AG04450 (cell line): ENCODE measurements around the gene DNAH6. TPM values are rescaled to one million over a fixed set of nuclear protein-coding genes. Genes with fewer than 3 reads are reported as not detected.

Experiments used
- CTCF ChIA-PET: fragments of 300-600, 350-600 bp; formaldehyde crosslinking; extraction: SDS; loops from one replicate; lab custom pipeline; 2022; ENCODE audit warnings: antibody characterized with exemption, inconsistent platforms; lab: Charles Lee
- POLR2A ChIA-PET: fragments of 350-600 bp; formaldehyde crosslinking; extraction: SDS; loops from one replicate; lab custom pipeline; 2021; ENCODE audit warnings: antibody characterized with exemption, inconsistent platforms; lab: Yijun Ruan, JAX
- DNase-seq: peaks from one replicate; pipeline ENCODE4 v3.0.0-alpha.2; 2011; ENCODE audit warnings: low read depth, low spot score
- H3K27ac ChIP-seq: one replicate; pipeline ENCODE4 v1.5.1; 2012; ENCODE audit warnings: low read depth, low read length, control low read depth
- H3K27me3 ChIP-seq: one replicate; pipeline ENCODE4 v1.6.0; 2012; ENCODE audit warnings: low read length; ENCODE audit not compliant: control insufficient read depth, insufficient read depth
- H3K4me3 ChIP-seq: 2 replicates; pipeline ENCODE4 v1.5.1; 2011; ENCODE audit warnings: mild to moderate bottlenecking, low read depth, low read length, control low read depth
- H3K9me3 ChIP-seq: 2 replicates; pipeline ENCODE4 v1.5.1; 2012; ENCODE audit warnings: low read length; ENCODE audit not compliant: control insufficient read depth, insufficient read depth
- polyA plus RNA-seq: library from polyadenylated mRNA; depleted of rRNA; stranded (reverse); fragments of >200 nt; gene quantifications from 2 replicates; pipeline ENCODE4 v1.2.3, GENCODE V29; 2011
- TF ChIP-seq, protein P1 (sequence below): IDR thresholded peaks from 2 replicates; pipeline ENCODE4 v1.5.1; 2011; ENCODE audit warnings: low read depth, low read length, control low read depth, inconsistent platforms

Gene DNAH6
- polyA plus RNA-seq, 1 experiment = 0.02 TPM

DNA sequence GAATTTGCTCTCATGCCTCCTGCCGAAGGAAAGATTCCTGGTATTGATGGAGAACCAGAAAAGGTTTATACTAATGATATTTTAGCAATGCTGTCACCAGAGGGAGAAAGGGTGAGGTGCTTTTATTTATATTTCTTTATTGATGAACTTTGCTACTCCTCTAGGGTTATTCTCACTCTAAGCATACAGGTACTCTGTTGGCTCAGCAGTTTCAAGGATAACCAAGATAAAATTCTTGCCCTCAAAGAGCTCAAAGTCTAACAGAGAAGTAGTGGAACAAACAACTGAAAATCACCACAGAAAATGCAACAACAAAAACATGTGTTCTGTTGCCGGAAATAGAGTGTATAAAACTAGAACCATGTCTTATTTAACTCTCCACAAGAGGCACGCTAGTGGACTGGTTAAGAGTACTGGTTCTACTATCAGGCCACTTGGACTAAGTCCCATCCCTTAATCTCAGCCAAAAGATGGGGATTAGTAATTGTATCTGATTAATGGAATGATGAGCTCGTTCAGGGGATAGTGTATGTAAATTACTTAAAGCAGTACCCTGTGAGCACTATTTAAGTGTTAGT lies 103.6 kb downstream of the DNAH6 start:
- TF ChIP-seq, protein P1, sequence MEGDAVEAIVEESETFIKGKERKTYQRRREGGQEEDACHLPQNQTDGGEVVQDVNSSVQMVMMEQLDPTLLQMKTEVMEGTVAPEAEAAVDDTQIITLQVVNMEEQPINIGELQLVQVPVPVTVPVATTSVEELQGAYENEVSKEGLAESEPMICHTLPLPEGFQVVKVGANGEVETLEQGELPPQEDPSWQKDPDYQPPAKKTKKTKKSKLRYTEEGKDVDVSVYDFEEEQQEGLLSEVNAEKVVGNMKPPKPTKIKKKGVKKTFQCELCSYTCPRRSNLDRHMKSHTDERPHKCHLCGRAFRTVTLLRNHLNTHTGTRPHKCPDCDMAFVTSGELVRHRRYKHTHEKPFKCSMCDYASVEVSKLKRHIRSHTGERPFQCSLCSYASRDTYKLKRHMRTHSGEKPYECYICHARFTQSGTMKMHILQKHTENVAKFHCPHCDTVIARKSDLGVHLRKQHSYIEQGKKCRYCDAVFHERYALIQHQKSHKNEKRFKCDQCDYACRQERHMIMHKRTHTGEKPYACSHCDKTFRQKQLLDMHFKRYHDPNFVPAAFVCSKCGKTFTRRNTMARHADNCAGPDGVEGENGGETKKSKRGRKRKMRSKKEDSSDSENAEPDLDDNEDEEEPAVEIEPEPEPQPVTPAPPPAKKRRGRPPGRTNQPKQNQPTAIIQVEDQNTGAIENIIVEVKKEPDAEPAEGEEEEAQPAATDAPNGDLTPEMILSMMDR = no peak
- ChIA-PET POLR2A (no interaction called here), CTCF (no interaction called here)
- Histone ChIP-seq H3K27ac (no peak overlapping the region), H3K27me3 (no peaks in the 10 kb centered on the region), H3K4me3 (no peak overlapping the region), H3K9me3 (no peaks in the 10 kb centered on the region)
- no peak for DNase-seq

DNA sequence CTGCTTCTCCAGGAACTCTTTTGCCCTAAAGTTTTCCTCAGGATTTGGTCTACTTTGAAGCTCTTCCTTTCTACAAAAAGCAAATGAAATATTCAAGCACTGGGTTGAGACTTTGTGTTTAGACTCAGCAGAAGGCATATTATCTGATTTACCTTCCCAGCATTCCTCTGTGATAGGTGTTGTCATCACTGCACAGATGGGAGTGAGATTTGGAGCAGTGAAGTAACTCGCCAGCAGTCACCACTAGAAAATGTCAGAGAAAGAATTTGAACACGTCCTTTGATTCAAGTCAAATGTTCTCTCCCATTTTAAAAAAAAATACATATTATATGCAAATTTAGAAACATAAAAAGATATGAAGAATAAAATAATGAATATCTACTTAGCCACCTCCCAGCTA lies 112.2 kb downstream of the DNAH6 start:
- no peaks in the 10 kb centered on the region for H3K27me3 ChIP-seq
- ChIA-PET CTCF (interaction anchor here (1.2 kb wide), 1 partner anchor 229 kb away, joined by 4 read pairs; no protein-coding TSS in a partner anchor), POLR2A (no interaction called here)
- DNase-seq = no peak
- H3K9me3 ChIP-seq = no peaks in the 10 kb centered on the region
- no peak overlapping the region for H3K27ac ChIP-seq
- no peak overlapping the region for H3K4me3 ChIP-seq
- TF ChIP-seq, protein P1 = no peak

DNA sequence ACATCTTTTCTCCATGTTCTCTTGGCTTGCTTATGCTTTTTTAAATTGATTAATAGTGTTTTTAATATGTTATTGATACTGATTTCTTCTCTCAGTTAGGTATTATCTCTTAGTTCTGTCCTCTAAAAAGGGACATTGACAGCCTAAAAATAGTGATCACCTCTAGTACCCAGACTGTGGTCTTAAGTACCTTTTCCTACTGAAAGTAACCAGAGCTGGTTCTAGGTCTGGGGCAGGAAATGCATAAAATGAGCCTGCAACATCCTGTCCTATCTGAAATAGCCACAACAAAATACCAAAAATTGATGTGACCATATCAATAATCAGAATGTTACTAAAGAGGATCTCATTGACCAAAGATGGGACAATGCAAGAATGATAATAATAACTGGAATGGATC lies 113.3 kb downstream of the DNAH6 start:
- ChIA-PET POLR2A (no interaction called here), CTCF (interaction anchor here (0.6 to 0.9 kb wide), 2 partner anchors 125 to 607 kb away, joined by 3 read pairs; no protein-coding TSS in a partner anchor)
- TF ChIP-seq, protein P1 = no peak
- Histone ChIP-seq H3K4me3 (no peak overlapping the region), H3K9me3 (no peaks in the 10 kb centered on the region), H3K27me3 (no peaks in the 10 kb centered on the region), H3K27ac (no peak overlapping the region)
- DNase-seq = no peak

- ChIA-PET POLR2A (no interaction called here), CTCF (interaction anchor here (0.7 to 1.5 kb wide), 3 partner anchors 9 to 316 kb away, joined by 3 to 4 read pairs (median 4); no protein-coding TSS in a partner anchor)
- Histone ChIP-seq H3K4me3 (peak overlapping the region; percentile 1; the same call in 1 of the 2 replicates), H3K27me3 (no peaks in the 10 kb centered on the region), H3K9me3 (no peaks in the 10 kb centered on the region), H3K27ac (no peak overlapping the region)
- TF ChIP-seq, protein P1 = peak; percentile 66
- DNase-seq = peak; percentile 16
Measured at GRCh38 chr2:84631047-84631446, 114.7 kb downstream of the DNAH6 start.

- H3K27ac ChIP-seq = no peak overlapping the region
- TF ChIP-seq, protein P1 = no peak
- CTCF ChIA-PET = interaction anchor here (0.5 to 1.5 kb wide), 4 partner anchors 10 to 609 kb away, joined by 3 to 4 read pairs (median 3); no protein-coding TSS in a partner anchor
- no peaks in the 10 kb centered on the region for H3K9me3 ChIP-seq
- POLR2A ChIA-PET = no interaction called here
- no peak for DNase-seq
- H3K27me3 ChIP-seq = no peaks in the 10 kb centered on the region
- H3K4me3 ChIP-seq = no peak overlapping the region
Measured at GRCh38 chr2:84631985-84632384, 115.7 kb downstream of the DNAH6 start.
